GM19043 (cell line): ENCODE data around the gene SOX18.

ENCODE experiments used
- ATAC-seq: cut with Tn5 transposase; IDR thresholded peaks from one replicate; pipeline ENCODE4 v1.9.1; 2021; ENCODE audit warnings: low read depth; ENCODE audit not compliant: unreplicated experiment

SOX18 gene

GRCh38 chr20:64053841-64054661, 4.6 kb upstream of the SOX18 start:
- ATAC-seq: no peak

- ATAC-seq: no peak
These were observed 3.8 kb upstream of the SOX18 start for GRCh38 chr20:64052987-64053840.

GRCh38 chr20:64052326-64052722, 2.9 kb upstream of the SOX18 start:
- no peak for ATAC-seq

- no peak for ATAC-seq
These were observed 2.3 kb upstream of the SOX18 start for GRCh38 chr20:64051561-64052325.

- no peak for ATAC-seq
These were observed 1.6 kb upstream of the SOX18 start for GRCh38 chr20:64051033-64051452.

GRCh38 chr20:64050261-64051032, 1.0 kb upstream of the SOX18 start:
- no peak for ATAC-seq

GRCh38 chr20:64049878-64050260, 430 bp upstream of the SOX18 start:
- no peak for ATAC-seq

GRCh38 chr20:64048402-64049044, 916 bp downstream of the SOX18 start:
- no peak for ATAC-seq

- ATAC-seq: no peak
These were observed 1.5 kb downstream of the SOX18 start for GRCh38 chr20:64047968-64048401.

GRCh38 chr20:64047046-64047389, 2.4 kb downstream of the SOX18 start:
- no peak for ATAC-seq

GRCh38 chr20:64045346-64046011, 4.0 kb downstream of the SOX18 start:
- ATAC-seq: no peak

GRCh38 chr20:64044484-64045247, 4.8 kb downstream of the SOX18 start:
- no peak for ATAC-seq

- ATAC-seq: no peak
These were observed 5.7 kb downstream of the SOX18 start for GRCh38 chr20:64043768-64044167.

- ATAC-seq: no peak
These were observed 7.2 kb downstream of the SOX18 start for GRCh38 chr20:64042054-64042781.

- ATAC-seq: no peak
These were observed 7.7 kb downstream of the SOX18 start for GRCh38 chr20:64041781-64042053.

GRCh38 chr20:64041040-64041780, 8.2 kb downstream of the SOX18 start:
- no peak for ATAC-seq

GRCh38 chr20:64040231-64041039, 9.0 kb downstream of the SOX18 start:
- no peak for ATAC-seq
